ENCODE data around the gene MGAT3.
"Not testable (repeated sequence)": the region's sequence is repeated elsewhere in the genome, so short reads cannot be mapped to it uniquely, and the experiment has no call there.

The MGAT3 gene

DNA sequence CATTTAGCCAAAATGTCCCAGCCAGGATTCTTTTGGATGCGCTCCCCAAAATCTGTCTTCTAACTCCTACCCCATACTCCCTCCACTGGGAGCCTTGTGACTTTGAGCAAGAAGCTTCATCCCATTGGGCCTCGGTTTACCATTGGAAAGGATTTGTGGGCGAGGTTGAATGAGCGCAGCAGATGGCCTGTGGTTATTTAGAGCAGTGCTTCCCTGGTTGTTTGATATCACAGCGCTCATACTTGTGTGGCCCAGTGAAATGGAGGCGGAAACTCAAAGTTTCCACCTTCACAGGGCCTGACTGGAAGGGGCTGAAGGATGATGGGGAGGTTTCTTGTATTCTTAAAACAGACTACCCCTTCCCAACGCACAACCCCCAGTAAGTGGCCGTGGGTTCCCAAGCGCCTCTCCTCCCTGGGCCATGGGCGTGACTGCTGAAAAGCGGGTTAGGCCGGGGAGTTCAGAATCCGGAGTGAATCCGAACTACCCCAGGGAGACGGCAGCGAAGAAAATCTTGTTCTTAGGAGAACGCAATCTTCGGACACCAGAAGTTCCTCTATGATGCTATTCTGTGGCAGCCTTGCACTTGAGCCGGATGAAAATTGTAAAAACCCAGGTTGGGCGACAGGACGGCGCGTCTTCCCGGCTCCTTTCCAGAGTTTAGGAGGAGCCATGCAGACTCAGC, 62.3 kb downstream of the MGAT3 start:
- no peak for DNase-seq

DNA sequence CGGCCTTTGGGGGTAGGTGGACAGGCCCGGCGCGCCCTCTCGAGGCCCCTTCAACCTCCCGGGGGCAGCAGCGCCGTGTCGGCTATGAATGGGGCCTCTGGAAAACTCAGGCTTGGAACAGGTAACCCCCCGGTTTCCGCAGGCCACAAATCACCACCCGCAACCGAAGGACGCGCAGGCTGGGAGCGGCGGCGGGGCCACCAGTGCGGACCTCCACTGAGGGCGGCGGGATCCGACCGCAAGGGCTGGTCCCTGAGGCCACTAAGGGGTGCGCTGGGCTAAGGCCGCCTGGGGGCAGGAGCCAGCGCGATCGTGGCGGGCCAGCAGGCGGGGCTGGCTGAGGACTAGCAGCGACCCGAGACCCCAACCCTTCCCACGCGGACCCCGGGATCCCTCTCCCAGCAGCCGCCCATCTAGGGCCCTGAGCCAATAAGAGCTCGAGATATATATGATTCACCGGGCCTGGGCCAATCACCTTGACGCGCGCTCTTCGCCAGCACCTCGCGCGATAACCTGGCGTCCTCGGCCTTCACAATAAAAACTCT, 62.9 kb downstream of the MGAT3 start:
- peak; percentile 84 to 96 for DNase-seq

DNA sequence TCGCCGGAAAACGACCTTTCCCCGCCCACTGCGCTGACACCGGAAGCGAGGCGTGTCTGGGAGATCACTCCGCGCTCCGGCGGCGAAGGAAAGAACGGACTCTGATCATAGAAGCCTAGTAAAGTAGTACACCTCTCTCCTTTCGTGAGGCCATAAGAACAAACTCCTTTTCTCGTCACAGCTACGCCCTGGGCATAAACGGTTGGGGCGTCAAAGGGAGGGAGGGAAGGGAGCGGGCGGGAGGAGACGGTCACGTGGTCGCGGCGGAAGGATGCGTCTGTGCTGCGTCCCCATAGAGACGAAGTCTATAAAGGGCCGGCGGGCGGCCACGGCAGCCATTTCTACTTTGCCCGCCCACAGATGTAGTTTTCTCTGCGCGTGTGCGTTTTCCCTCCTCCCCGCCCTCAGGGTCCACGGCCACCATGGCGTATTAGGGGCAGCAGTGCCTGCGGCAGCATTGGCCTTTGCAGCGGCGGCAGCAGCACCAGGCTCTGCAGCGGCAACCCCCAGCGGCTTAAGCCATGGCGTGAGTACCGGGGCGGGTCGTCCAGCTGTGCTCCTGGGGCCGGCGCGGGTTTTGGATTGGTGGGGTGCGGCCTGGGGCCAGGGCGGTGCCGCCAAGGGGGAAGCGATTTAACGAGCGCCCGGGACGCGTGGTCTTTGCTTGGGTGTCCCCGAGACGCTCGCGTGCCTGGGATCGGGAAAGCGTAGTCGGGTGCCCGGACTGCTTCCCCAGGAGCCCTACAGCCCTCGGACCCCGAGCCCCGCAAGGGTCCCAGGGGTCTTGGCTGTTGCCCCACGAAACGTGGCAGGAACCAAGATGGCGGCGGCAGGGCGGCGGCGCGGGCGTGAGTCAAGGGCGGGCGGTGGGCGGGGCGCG, 63.7 kb downstream of the MGAT3 start, which contains the start of gene ATF4:
Gene ATF4 (plus strand): TSS at position 337 of the 880 bp plus-strand sequence. CDS start 884 bp downstream, outside the sequence.
- peak; percentile 92 to 96 for DNase-seq

DNA sequence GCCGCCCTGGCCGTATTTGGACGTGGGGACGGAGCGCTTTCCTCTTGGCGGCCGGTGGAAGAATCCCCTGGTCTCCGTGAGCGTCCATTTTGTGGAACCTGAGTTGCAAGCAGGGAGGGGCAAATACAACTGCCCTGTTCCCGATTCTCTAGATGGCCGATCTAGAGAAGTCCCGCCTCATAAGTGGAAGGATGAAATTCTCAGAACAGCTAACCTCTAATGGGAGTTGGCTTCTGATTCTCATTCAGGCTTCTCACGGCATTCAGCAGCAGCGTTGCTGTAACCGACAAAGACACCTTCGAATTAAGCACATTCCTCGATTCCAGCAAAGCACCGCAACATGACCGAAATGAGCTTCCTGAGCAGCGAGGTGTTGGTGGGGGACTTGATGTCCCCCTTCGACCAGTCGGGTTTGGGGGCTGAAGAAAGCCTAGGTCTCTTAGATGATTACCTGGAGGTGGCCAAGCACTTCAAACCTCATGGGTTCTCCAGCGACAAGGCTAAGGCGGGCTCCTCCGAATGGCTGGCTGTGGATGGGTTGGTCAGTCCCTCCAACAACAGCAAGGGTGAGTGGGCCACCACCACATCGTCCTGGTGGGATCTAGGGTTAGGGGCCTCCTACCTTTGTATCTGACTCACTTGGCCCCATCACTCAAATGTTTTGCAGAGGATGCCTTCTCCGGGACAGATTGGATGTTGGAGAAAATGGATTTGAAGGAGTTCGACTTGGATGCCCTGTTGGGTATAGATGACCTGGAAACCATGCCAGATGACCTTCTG, 64.5 kb downstream of the MGAT3 start:
- DNase-seq, result not testable (repeated sequence)

DNA sequence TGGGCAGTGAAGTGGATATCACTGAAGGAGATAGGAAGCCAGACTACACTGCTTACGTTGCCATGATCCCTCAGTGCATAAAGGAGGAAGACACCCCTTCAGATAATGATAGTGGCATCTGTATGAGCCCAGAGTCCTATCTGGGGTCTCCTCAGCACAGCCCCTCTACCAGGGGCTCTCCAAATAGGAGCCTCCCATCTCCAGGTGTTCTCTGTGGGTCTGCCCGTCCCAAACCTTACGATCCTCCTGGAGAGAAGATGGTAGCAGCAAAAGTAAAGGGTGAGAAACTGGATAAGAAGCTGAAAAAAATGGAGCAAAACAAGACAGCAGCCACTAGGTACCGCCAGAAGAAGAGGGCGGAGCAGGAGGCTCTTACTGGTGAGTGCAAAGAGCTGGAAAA, 65.3 kb downstream of the MGAT3 start:
- not testable (repeated sequence) for DNase-seq

DNA sequence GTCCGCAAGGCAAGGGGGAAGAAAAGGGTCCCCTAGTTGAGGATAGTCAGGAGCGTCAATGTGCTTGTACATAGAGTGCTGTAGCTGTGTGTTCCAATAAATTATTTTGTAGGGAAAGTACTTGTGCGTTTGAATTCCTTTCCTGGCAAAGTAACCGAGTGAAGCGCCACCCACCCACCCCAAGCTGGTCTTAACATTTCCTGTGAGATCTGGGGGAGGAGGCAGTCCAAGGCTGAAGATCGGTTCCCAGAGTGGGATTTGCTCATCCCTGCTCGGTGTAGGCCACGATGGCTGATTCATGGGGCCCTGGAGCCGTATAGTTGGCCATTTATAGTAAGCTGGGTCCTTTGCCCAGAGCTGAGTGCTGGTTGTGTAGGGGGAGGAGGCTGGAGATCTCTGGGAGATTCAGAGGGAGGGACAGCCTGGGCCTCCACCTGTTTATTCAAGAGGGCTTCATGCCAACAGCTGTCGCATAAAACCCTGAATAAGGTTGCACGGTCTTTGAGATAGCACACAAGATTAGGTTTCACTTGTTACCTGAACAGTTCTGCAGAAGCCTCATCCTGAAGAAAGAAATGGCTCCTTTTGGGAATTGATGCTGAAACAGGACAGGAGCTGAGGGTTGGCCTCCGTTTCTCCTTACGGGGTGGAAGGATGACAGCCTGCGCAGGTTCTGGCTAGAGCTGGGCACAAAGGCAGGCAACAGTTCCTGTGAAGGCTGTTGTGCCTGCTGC, 65.9 kb downstream of the MGAT3 start:
- no peak for DNase-seq

GRCh38 chr22:39524089-39524752, 67.4 kb downstream of the MGAT3 start:
- no peak for DNase-seq

GRCh38 chr22:39524753-39525657, 68.2 kb downstream of the MGAT3 start:
- DNase-seq, result no peak

DNA sequence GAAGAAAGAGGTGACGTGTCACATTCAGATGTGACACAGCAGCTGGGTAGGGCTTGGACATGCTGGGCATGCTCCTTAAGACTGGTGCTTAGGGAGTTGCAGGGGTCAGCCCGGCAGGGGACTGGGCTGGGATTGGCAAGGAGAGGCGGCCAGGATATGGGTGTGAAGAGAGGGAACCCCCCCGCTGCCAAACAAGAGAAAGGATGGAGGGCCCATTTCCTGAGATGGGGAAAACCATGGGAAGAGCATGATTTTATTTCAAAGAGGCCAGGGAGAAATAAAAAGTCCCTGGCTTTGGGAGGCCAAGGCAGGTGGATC, 68.8 kb downstream of the MGAT3 start:
- DNase-seq, result no peak

DNA sequence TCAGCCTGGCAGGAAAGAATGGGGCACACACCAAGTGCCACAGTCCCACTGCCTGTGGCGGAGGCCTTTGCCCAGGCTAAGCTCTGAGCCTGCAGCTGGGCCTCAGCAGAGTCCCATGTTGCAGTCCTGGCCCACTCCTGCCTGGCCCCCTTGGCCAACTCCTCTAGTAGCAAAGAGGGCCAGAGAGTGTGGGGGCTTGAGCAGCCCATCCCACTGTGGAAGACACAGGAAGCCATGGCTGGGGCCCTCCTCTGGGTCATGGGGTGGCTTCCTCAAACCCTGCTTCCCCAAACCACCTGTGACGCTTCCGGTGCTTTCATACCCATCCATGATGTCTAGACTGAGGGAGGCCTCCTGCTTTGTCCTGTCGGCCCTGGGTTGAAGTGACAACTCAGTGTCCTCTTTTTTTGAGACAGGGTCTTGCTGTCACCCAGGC, 69.9 kb downstream of the MGAT3 start:
- DNase-seq, result no peak

GRCh38 chr22:39527481-39527961, 70.7 kb downstream of the MGAT3 start:
- no peak for DNase-seq

GRCh38 chr22:39528080-39528661, 71.4 kb downstream of the MGAT3 start:
- DNase-seq, result no peak

DNA sequence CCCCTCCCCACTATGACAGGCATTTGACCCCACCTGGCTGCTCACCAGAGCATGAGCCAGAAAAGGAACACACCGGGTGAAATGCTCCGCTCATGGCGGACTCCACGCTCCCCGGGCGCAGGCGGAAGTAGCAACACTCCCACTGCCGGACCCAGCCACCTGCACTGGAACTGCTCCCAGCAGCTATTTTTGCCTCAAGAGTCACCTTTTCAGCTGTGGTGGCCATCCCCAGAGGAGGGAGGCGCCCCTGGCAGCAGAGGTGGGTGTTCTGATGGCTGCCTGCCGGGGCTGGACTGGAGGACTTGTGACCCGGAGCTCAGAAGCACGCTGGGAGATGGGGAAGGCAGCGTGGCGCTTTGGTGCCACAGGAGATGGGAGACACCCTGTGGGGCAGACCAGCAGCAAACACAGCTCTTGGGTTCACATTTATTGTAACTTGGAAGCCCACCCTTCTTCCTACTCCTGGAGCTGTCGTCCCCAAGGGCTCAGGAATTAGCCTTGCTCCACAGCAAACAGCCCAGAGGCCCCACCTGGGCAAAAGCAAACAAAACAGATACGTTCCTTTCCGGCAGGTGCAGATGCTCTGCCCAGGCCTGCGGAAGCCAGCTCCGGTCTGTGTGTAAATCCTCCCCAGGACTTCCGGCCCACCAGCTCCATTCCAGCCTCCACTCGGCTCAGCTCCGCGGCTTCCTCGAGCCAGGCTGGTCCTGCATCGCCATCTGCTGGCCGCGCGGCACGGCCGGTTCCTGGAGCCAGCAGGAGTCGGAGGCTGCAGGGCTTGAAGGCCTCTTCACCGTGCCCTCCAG, 72.1 kb downstream of the MGAT3 start:
- DNase-seq, result peak; percentile 62 to 83

GRCh38 chr22:39529487-39529851, 72.7 kb downstream of the MGAT3 start:
- no peak for DNase-seq

- DNase-seq, result no peak
These were observed 73.3 kb downstream of the MGAT3 start for GRCh38 chr22:39530116-39530515.

DNA sequence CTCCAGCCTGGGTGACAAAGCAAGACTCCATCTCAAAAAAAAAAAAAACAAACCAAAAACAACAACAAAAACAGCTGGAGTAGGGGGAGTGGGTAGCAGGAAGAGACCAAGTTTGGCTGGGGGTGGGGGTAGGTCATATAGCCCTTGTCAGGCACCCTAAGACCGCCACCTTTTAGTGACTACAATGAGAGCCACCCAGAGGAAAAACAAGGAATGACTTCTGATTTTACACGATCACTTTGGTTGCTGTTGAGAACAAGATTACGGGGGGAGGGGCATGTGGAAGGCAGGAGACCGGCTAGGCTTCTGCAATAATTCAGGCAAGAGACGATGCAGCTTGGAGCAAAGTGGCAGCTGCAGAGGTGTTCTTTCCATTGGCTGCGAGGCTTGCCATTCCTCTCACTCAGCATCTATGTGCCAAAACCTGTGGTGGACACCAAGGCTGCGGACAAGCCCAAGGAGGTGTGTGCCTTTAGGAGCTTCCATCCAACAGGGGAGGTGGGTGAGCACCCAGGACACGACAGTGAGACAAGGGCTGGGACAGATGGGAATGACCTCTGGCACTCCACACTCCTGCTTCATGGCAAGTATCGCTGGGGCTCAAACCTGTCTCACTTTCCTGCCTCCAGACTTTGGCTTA, 74.0 kb downstream of the MGAT3 start:
- peak in 1 of 2 donors; percentile 22 for DNase-seq

- DNase-seq, result peak; percentile 69 to 100
These were observed 75.6 kb downstream of the MGAT3 start, which contains the start of gene RPS19BP1 for GRCh38 chr22:39532215-39533073. Gene RPS19BP1, minus strand, starts transcription at chr22:39532748. Its CDS starts 10 bp downstream, at chr22:39532738.

- DNase-seq, result no peak
These were observed 77.3 kb downstream of the MGAT3 start for GRCh38 chr22:39534092-39534506.
